Mucosa of stomach (tissue), 1 donor: Measurements from ENCODE around the gene SH3GL1.

Experiments used
- H3K27me3 ChIP-seq: one replicate; pipeline ENCODE4 v1.7.0; 2013; ENCODE audit warnings: mild to moderate bottlenecking, low read length; ENCODE audit not compliant: control insufficient read depth, insufficient read depth
- H3K36me3 ChIP-seq: one replicate; pipeline ENCODE4 v1.7.0; 2013; ENCODE audit warnings: low read length; ENCODE audit not compliant: control insufficient read depth, insufficient read depth
- H3K4me1 ChIP-seq: one replicate; pipeline ENCODE4 v1.7.0; 2013; ENCODE audit warnings: mild to moderate bottlenecking, low read length; ENCODE audit not compliant: control insufficient read depth, insufficient read depth
- H3K4me3 ChIP-seq: one replicate; pipeline ENCODE4 v1.7.0; 2013; ENCODE audit warnings: low read length
- H3K9ac ChIP-seq: one replicate; pipeline ENCODE4 v1.7.0; 2013; ENCODE audit warnings: mild to moderate bottlenecking, low read length, moderate library complexity
- H3K9me3 ChIP-seq: one replicate; pipeline ENCODE4 v1.7.0; 2013; ENCODE audit warnings: mild to moderate bottlenecking, low read length, moderate library complexity; ENCODE audit not compliant: control insufficient read depth
- donor health status: Pancreatic carcinoma.

Gene SH3GL1

GRCh38 chr19:4443188-4443587 is 42.8 kb upstream of the SH3GL1 start:
- Histone ChIP-seq H3K4me1 (no peaks in the 10 kb centered on the region), H3K9ac (no peak overlapping the region), H3K4me3 (no peak overlapping the region), H3K9me3 (no peaks in the 10 kb centered on the region), H3K27me3 (no peaks in the 10 kb centered on the region), H3K36me3 (peaks cover 20% of the 10 kb centered on the region)

- Histone ChIP-seq H3K27me3 (no peaks in the 10 kb centered on the region), H3K4me1 (no peaks in the 10 kb centered on the region), H3K4me3 (no peak overlapping the region), H3K36me3 (peaks cover 16% of the 10 kb centered on the region), H3K9ac (no peak overlapping the region), H3K9me3 (no peaks in the 10 kb centered on the region)
These were observed 42.4 kb upstream of the SH3GL1 start for GRCh38 chr19:4442819-4443146.

- Histone ChIP-seq H3K36me3 (peaks cover 10% of the 10 kb centered on the region), H3K4me3 (no peak overlapping the region)
These were observed 41.9 kb upstream of the SH3GL1 start for GRCh38 chr19:4441994-4442818.

GRCh38 chr19:4439243-4439642 is 38.9 kb upstream of the SH3GL1 start:
- H3K36me3 ChIP-seq = no peaks in the 10 kb centered on the region
- no peak overlapping the region for H3K4me3 ChIP-seq
- H3K4me1 ChIP-seq = no peaks in the 10 kb centered on the region
- H3K27me3 ChIP-seq = no peaks in the 10 kb centered on the region
- no peak overlapping the region for H3K9ac ChIP-seq
- H3K9me3 ChIP-seq = no peaks in the 10 kb centered on the region

More at GRCh38 chr19:4441994-4442818, 41.9 kb upstream of the SH3GL1 start:
- no peaks in the 10 kb centered on the region for H3K4me1 ChIP-seq
- H3K27me3 ChIP-seq = no peaks in the 10 kb centered on the region
- no peaks in the 10 kb centered on the region for H3K9me3 ChIP-seq
- H3K9ac ChIP-seq = no peak overlapping the region

- Histone ChIP-seq H3K4me1 (no peaks in the 10 kb centered on the region), H3K9me3 (no peaks in the 10 kb centered on the region), H3K36me3 (peaks cover 4% of the 10 kb centered on the region), H3K4me3 (no peak overlapping the region), H3K27me3 (no peaks in the 10 kb centered on the region), H3K9ac (no peak overlapping the region)
These were observed 36.8 kb upstream of the SH3GL1 start for GRCh38 chr19:4437103-4437502.

- Histone ChIP-seq H3K36me3 (peaks cover 4% of the 10 kb centered on the region), H3K9me3 (no peaks in the 10 kb centered on the region), H3K4me1 (no peaks in the 10 kb centered on the region), H3K4me3 (no peak overlapping the region), H3K9ac (no peak overlapping the region), H3K27me3 (no peaks in the 10 kb centered on the region)
These were observed 35.9 kb upstream of the SH3GL1 start for GRCh38 chr19:4436231-4436630.

GRCh38 chr19:4434391-4434790 is 34.0 kb upstream of the SH3GL1 start:
- Histone ChIP-seq H3K4me1 (no peaks in the 10 kb centered on the region), H3K9me3 (no peaks in the 10 kb centered on the region), H3K9ac (no peak overlapping the region), H3K27me3 (no peaks in the 10 kb centered on the region), H3K36me3 (peaks cover 4% of the 10 kb centered on the region), H3K4me3 (no peak overlapping the region)

GRCh38 chr19:4432918-4433506 is 32.7 kb upstream of the SH3GL1 start:
- Histone ChIP-seq H3K9me3 (no peaks in the 10 kb centered on the region), H3K9ac (no peak overlapping the region), H3K4me3 (no peak overlapping the region), H3K4me1 (no peaks in the 10 kb centered on the region), H3K36me3 (peaks cover 4% of the 10 kb centered on the region), H3K27me3 (no peaks in the 10 kb centered on the region)

GRCh38 chr19:4431808-4432674 is 31.7 kb upstream of the SH3GL1 start:
- H3K4me1 ChIP-seq = no peaks in the 10 kb centered on the region
- H3K9ac ChIP-seq = no peak overlapping the region
- peaks cover 4% of the 10 kb centered on the region for H3K36me3 ChIP-seq
- H3K4me3 ChIP-seq = no peak overlapping the region
- H3K27me3 ChIP-seq = no peaks in the 10 kb centered on the region
- no peaks in the 10 kb centered on the region for H3K9me3 ChIP-seq

GRCh38 chr19:4431296-4431695 is 30.9 kb upstream of the SH3GL1 start:
- Histone ChIP-seq H3K9ac (no peak overlapping the region), H3K9me3 (no peaks in the 10 kb centered on the region), H3K27me3 (no peaks in the 10 kb centered on the region), H3K36me3 (peaks cover 4% of the 10 kb centered on the region), H3K4me3 (no peak overlapping the region), H3K4me1 (no peaks in the 10 kb centered on the region)

- Histone ChIP-seq H3K9me3 (no peaks in the 10 kb centered on the region), H3K27me3 (no peaks in the 10 kb centered on the region), H3K9ac (no peak overlapping the region), H3K36me3 (peaks cover 4% of the 10 kb centered on the region), H3K4me3 (no peak overlapping the region), H3K4me1 (no peaks in the 10 kb centered on the region)
These were observed 30.4 kb upstream of the SH3GL1 start for GRCh38 chr19:4430760-4431159.

- H3K4me1 ChIP-seq = no peaks in the 10 kb centered on the region
- no peak overlapping the region for H3K4me3 ChIP-seq
- peaks cover 4% of the 10 kb centered on the region for H3K36me3 ChIP-seq
- no peak overlapping the region for H3K9ac ChIP-seq
- H3K27me3 ChIP-seq = no peaks in the 10 kb centered on the region
- no peaks in the 10 kb centered on the region for H3K9me3 ChIP-seq
These were observed 29.4 kb upstream of the SH3GL1 start for GRCh38 chr19:4429771-4430171.
